Right lobe of liver (tissue), 4 donors: Measurements from ENCODE around the gene PADI3.

Experiments used
- POLR2A ChIP-seq: fragments of 450-650 bp; IDR thresholded peaks from one replicate; pipeline ENCODE4 v1.6.1; 2017; ENCODE audit warnings: antibody characterized with exemption, mild to moderate bottlenecking
- TF ChIP-seq, protein P1 (sequence below), 4 donors: fragments of 200-600 bp in 3 of 4; fragments of 450-650 bp in 1 of 4; IDR thresholded peaks; one replicate each; pipeline versions ENCODE4 v1.5.1 to v1.8.0; 2016 to 2022; ENCODE audit warnings: antibody characterized with exemption in 4 of 4, mild to moderate bottlenecking in 2 of 4
- donor health status: DM: no; HTN: no; CAD: no.
- donor health status: DM: no; HTN: no; CAD: no.
- donor health status: DM: no; HTN: yes; CAD: no.

DNA sequence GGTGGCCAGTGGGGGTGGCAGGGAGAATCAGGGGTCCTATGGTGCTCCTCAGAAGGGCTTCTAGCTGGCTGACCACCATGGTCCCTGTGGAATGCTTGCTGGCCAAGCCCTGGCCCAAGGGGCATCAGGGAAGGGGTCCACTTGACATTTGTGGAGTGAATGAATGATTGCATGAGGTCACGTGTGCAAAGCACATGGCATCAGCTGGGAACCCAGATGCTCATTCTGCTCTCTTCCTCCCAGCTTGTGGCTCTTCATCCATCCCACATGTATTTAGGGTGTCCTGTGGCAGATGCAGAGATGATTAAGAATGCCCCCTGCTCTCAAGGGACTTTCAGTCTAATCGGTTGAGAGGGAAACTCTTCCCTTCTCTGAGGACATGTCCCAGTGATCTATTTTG lies 32.0 kb downstream of the PADI3 start:
- TF ChIP-seq, protein P1, sequence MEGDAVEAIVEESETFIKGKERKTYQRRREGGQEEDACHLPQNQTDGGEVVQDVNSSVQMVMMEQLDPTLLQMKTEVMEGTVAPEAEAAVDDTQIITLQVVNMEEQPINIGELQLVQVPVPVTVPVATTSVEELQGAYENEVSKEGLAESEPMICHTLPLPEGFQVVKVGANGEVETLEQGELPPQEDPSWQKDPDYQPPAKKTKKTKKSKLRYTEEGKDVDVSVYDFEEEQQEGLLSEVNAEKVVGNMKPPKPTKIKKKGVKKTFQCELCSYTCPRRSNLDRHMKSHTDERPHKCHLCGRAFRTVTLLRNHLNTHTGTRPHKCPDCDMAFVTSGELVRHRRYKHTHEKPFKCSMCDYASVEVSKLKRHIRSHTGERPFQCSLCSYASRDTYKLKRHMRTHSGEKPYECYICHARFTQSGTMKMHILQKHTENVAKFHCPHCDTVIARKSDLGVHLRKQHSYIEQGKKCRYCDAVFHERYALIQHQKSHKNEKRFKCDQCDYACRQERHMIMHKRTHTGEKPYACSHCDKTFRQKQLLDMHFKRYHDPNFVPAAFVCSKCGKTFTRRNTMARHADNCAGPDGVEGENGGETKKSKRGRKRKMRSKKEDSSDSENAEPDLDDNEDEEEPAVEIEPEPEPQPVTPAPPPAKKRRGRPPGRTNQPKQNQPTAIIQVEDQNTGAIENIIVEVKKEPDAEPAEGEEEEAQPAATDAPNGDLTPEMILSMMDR (IDR thresholded peaks at IDR 0.05), result no peak
- TF ChIP-seq POLR2A, result no peak
